ENCODE data around the gene RAD51B.

RAD51B gene

GRCh38 chr14:68223631-68224030 lies 404.1 kb downstream of the RAD51B start:
- Histone ChIP-seq H3K4me2 (no peak overlapping the region), H3K9me3 (no peaks in the 10 kb centered on the region; the same call in 1 of the 2 replicates)

GRCh38 chr14:68225321-68225720 lies 405.7 kb downstream of the RAD51B start:
- no peak overlapping the region for H3K4me2 ChIP-seq

More at GRCh38 chr14:68223631-68224030, 404.1 kb downstream of the RAD51B start:
- Histone ChIP-seq H4K20me1 (no peaks in the 10 kb centered on the region), H3K27ac (no peak overlapping the region), H3K36me3 (no peaks in the 10 kb centered on the region), H3K9ac (no peak overlapping the region), H3K4me3 (no peak overlapping the region), H3K4me1 (no peaks in the 10 kb centered on the region), H3K27me3 (no peaks in the 10 kb centered on the region)
- TF ChIP-seq Cebpa-rat (IDR thresholded peaks at IDR 0.05) = no peak

GRCh38 chr14:68226523-68226922 lies 406.9 kb downstream of the RAD51B start:
- no peak for TF ChIP-seq Cebpa-rat (IDR thresholded peaks at IDR 0.05)
- no peaks in the 10 kb centered on the region for H3K36me3 ChIP-seq
- no peak overlapping the region for H3K27ac ChIP-seq
- H3K9ac ChIP-seq = no peak overlapping the region
- no peak overlapping the region for H3K4me2 ChIP-seq
- H3K9me3 ChIP-seq = no peaks in the 10 kb centered on the region; the same call in 1 of the 2 replicates
- H3K4me3 ChIP-seq = no peak overlapping the region
- no peaks in the 10 kb centered on the region for H3K4me1 ChIP-seq
- H4K20me1 ChIP-seq = no peaks in the 10 kb centered on the region
- H3K27me3 ChIP-seq = no peaks in the 10 kb centered on the region

More at GRCh38 chr14:68225321-68225720, 405.7 kb downstream of the RAD51B start:
- H3K4me1 ChIP-seq = no peaks in the 10 kb centered on the region
- no peaks in the 10 kb centered on the region; the same call in 1 of the 2 replicates for H3K9me3 ChIP-seq
- no peaks in the 10 kb centered on the region for H3K27me3 ChIP-seq
- TF ChIP-seq Cebpa-rat (IDR thresholded peaks at IDR 0.05) = no peak
- no peak overlapping the region for H3K27ac ChIP-seq
- no peak overlapping the region for H3K9ac ChIP-seq
- no peaks in the 10 kb centered on the region for H4K20me1 ChIP-seq
- H3K4me3 ChIP-seq = no peak overlapping the region
- H3K36me3 ChIP-seq = no peaks in the 10 kb centered on the region

- Histone ChIP-seq H3K4me3 (no peak overlapping the region), H3K4me1 (no peaks in the 10 kb centered on the region), H3K27me3 (no peaks in the 10 kb centered on the region), H3K4me2 (no peak overlapping the region), H3K9me3 (no peaks in the 10 kb centered on the region; the same call in 1 of the 2 replicates), H3K9ac (no peak overlapping the region), H4K20me1 (no peaks in the 10 kb centered on the region), H3K36me3 (no peaks in the 10 kb centered on the region), H3K27ac (no peak overlapping the region)
- no peak for TF ChIP-seq Cebpa-rat (IDR thresholded peaks at IDR 0.05)
These were observed 409.1 kb downstream of the RAD51B start for GRCh38 chr14:68228656-68229055.

GRCh38 chr14:68229423-68230100 lies 410.0 kb downstream of the RAD51B start:
- Histone ChIP-seq H3K27me3 (no peaks in the 10 kb centered on the region), H4K20me1 (no peaks in the 10 kb centered on the region), H3K4me2 (no peak overlapping the region), H3K4me3 (no peak overlapping the region), H3K9ac (no peak overlapping the region), H3K27ac (no peak overlapping the region), H3K36me3 (no peaks in the 10 kb centered on the region), H3K9me3 (no peaks in the 10 kb centered on the region; the same call in 1 of the 2 replicates), H3K4me1 (no peaks in the 10 kb centered on the region)
- TF ChIP-seq Cebpa-rat (IDR thresholded peaks at IDR 0.05) = no peak

GRCh38 chr14:68230202-68230949 lies 410.8 kb downstream of the RAD51B start:
- Histone ChIP-seq H3K9ac (no peak overlapping the region), H3K27ac (no peak overlapping the region), H3K4me2 (no peak overlapping the region), H3K4me1 (no peaks in the 10 kb centered on the region), H4K20me1 (no peaks in the 10 kb centered on the region), H3K4me3 (no peak overlapping the region), H3K36me3 (no peaks in the 10 kb centered on the region), H3K27me3 (no peaks in the 10 kb centered on the region), H3K9me3 (no peaks in the 10 kb centered on the region; the same call in 1 of the 2 replicates)
- TF ChIP-seq Cebpa-rat (IDR thresholded peaks at IDR 0.05) = no peak

GRCh38 chr14:68230950-68231717 lies 411.6 kb downstream of the RAD51B start:
- Histone ChIP-seq H3K27ac (no peak overlapping the region), H3K36me3 (no peaks in the 10 kb centered on the region)

GRCh38 chr14:68231898-68232297 lies 412.3 kb downstream of the RAD51B start:
- no peaks in the 10 kb centered on the region for H3K27me3 ChIP-seq
- no peaks in the 10 kb centered on the region for H3K36me3 ChIP-seq
- H3K27ac ChIP-seq = no peak overlapping the region
- no peaks in the 10 kb centered on the region for H4K20me1 ChIP-seq
- no peaks in the 10 kb centered on the region for H3K4me1 ChIP-seq
- H3K4me2 ChIP-seq = no peak overlapping the region
- no peak overlapping the region for H3K4me3 ChIP-seq
- no peak for TF ChIP-seq Cebpa-rat (IDR thresholded peaks at IDR 0.05)
- H3K9ac ChIP-seq = no peak overlapping the region
- H3K9me3 ChIP-seq = no peaks in the 10 kb centered on the region

More at GRCh38 chr14:68230950-68231717, 411.6 kb downstream of the RAD51B start:
- Histone ChIP-seq H3K9me3 (no peaks in the 10 kb centered on the region; the same call in 1 of the 2 replicates), H3K9ac (no peak overlapping the region), H4K20me1 (no peaks in the 10 kb centered on the region), H3K27me3 (no peaks in the 10 kb centered on the region), H3K4me1 (no peaks in the 10 kb centered on the region), H3K4me3 (no peak overlapping the region), H3K4me2 (no peak overlapping the region)
- TF ChIP-seq Cebpa-rat (IDR thresholded peaks at IDR 0.05) = no peak

GRCh38 chr14:68232300-68233055 lies 412.9 kb downstream of the RAD51B start:
- no peak for TF ChIP-seq Cebpa-rat (IDR thresholded peaks at IDR 0.05)
- no peak overlapping the region for H3K4me2 ChIP-seq
- H4K20me1 ChIP-seq = no peaks in the 10 kb centered on the region
- H3K4me1 ChIP-seq = no peaks in the 10 kb centered on the region
- H3K9me3 ChIP-seq = no peaks in the 10 kb centered on the region
- no peaks in the 10 kb centered on the region for H3K36me3 ChIP-seq
- H3K4me3 ChIP-seq = no peak overlapping the region
- no peak overlapping the region for H3K9ac ChIP-seq
- H3K27me3 ChIP-seq = no peaks in the 10 kb centered on the region
- H3K27ac ChIP-seq = no peak overlapping the region
